K562 (cell line): ENCODE measurements around the gene POM121L12. TPM values are rescaled to one million over a fixed set of nuclear protein-coding genes. Genes with fewer than 3 reads are reported as not detected.

ENCODE experiments used
- ATAC-seq: fragments of 200-7000 bp; cut with Tn5 transposase; 3 replicates; pipeline ENCODE4 v1.9.1; 2020; ENCODE audit warnings: moderate library complexity
- BruUV-seq: library from RNA; stranded (reverse); fragments of 400-500 nt; replicated peaks from 2 replicates; lab custom pipeline; 2021; lab: Mats Ljungman, UMichigan
- CTCF ChIA-PET: fragments of 300-600 bp; formaldehyde crosslinking; extraction: SDS; loops from one replicate; lab custom pipeline; 2021; ENCODE audit warnings: low intra/inter-chr PET ratio; lab: Yijun Ruan, JAX
- POLR2A ChIA-PET: fragments of 300-600, 350-650 bp; sonication (Branson Sonifier 250); formaldehyde crosslinking; extraction: SDS; loops from one replicate; lab custom pipeline; 2021; ENCODE audit warnings: antibody characterized with exemption, inconsistent platforms; lab: Yijun Ruan, JAX
- DNase-seq, 4 experiments: peaks; one replicate each; pipeline versions ENCODE4 v3.0.0 to v3.0.0-alpha.2; 2011 to 2018; ENCODE audit warnings: low spot score in 3 of 4, mixed read lengths in 3 of 4; ENCODE audit errors: extremely low read depth in 1 of 4
- FAIRE-seq: peaks from 2 replicates; lab custom pipeline; 2011; peaks lifted over from hg19 to GRCh38; lab: Jason Lieb, UNC
- H2AFZ ChIP-seq: 2 replicates; pipeline ENCODE4 v1.6.0; 2011; ENCODE audit warnings: low read depth, low read length, control low read depth, inconsistent platforms
- H3K27ac ChIP-seq: fragments of 200-600 bp; 3 replicates; pipeline ENCODE4 v1.8.0; 2011; ENCODE audit warnings: low read depth, mild to moderate bottlenecking, control low read depth, inconsistent platforms, low read length, moderate library complexity, mixed read lengths; ENCODE audit errors: extremely low read depth
- H3K27me3 ChIP-seq, 2 experiments: fragments of 300-600 bp in 1 of 2; 2 replicates in 1 of 2; 3 replicates in 1 of 2; pipeline versions ENCODE4 v1.6.0 to v1.8.0; 2011; ENCODE audit warnings: inconsistent platforms in 2 of 2, low read length in 2 of 2, mild to moderate bottlenecking in 1 of 2, mixed read lengths in 1 of 2, moderate library complexity in 1 of 2; ENCODE audit not compliant: control insufficient read depth in 2 of 2, insufficient read depth in 2 of 2
- H3K36me3 ChIP-seq: fragments of 300-600 bp; 3 replicates; pipeline ENCODE4 v1.8.0; 2011; ENCODE audit warnings: mild to moderate bottlenecking, low read length, inconsistent platforms; ENCODE audit not compliant: control insufficient read depth, insufficient read depth
- H3K4me1 ChIP-seq, 2 experiments: fragments of 200-600 bp in 1 of 2; replicated peaks in 1 of 2; 2 replicates in 1 of 2; 3 replicates in 1 of 2; pipeline versions ENCODE4 v1.5.1 to v1.8.0; 2011; ENCODE audit warnings: inconsistent platforms in 2 of 2, low read length in 2 of 2, mild to moderate bottlenecking in 1 of 2, mixed read lengths in 1 of 2, moderate library complexity in 1 of 2; ENCODE audit not compliant: control insufficient read depth in 2 of 2, insufficient read depth in 2 of 2
- H3K4me2 ChIP-seq: 2 replicates; pipeline ENCODE4 v1.6.1; 2011; ENCODE audit warnings: low read length, control low read depth, inconsistent platforms, mixed read lengths; ENCODE audit not compliant: insufficient read depth
- H3K4me3 ChIP-seq: fragments of 200-600 bp; sonication (generic), shearing (Covaris generic); 2 replicates; pipeline ENCODE4 v1.5.1; 2016; ENCODE audit warnings: control low read depth, inconsistent platforms
- H3K79me2 ChIP-seq: fragments of 200-600 bp; 3 replicates; pipeline ENCODE4 v1.8.0; 2011; ENCODE audit warnings: low read length, inconsistent platforms; ENCODE audit not compliant: control insufficient read depth, insufficient read depth
- H3K9ac ChIP-seq, 2 experiments: 2 replicates each; pipeline versions ENCODE4 v1.6.0 to v1.6.1; 2011; ENCODE audit warnings: low read depth in 2 of 2, low read length in 2 of 2, control low read depth in 1 of 2, inconsistent platforms in 1 of 2, mild to moderate bottlenecking in 1 of 2, mixed read lengths in 1 of 2; ENCODE audit not compliant: insufficient read depth in 1 of 2
- H3K9me1 ChIP-seq: one replicate; pipeline ENCODE4 v1.6.0; 2011; ENCODE audit warnings: inconsistent platforms, mild to moderate bottlenecking, low read length, moderate library complexity; ENCODE audit not compliant: control insufficient read depth, insufficient read depth
- H3K9me3 ChIP-seq: replicated peaks from 2 replicates; pipeline ENCODE4 v1.5.1; 2011; ENCODE audit warnings: low read depth, low read length, inconsistent platforms; ENCODE audit not compliant: control insufficient read depth, insufficient read depth
- H4K20me1 ChIP-seq: replicated peaks from 2 replicates; pipeline ENCODE4 v1.6.1; 2011; ENCODE audit warnings: low read length, inconsistent platforms, mixed read lengths; ENCODE audit not compliant: control insufficient read depth, insufficient read depth
- CBFA2T3 ChIP-seq: fragments of 450-650 bp; IDR thresholded peaks from 2 replicates; pipeline ENCODE4 v1.6.1; 2017
- GATA2 ChIP-seq: sonication (generic); formaldehyde crosslinking; IDR thresholded peaks from 2 replicates; pipeline ENCODE4 v1.4.0; 2020; ENCODE audit warnings: mild to moderate bottlenecking, missing genetic modification reagents
- HMG20A ChIP-seq: fragments of 450-650 bp; formaldehyde crosslinking; conservative IDR thresholded peaks from 2 replicates; pipeline ENCODE4 v1.4.0; 2020; ENCODE audit warnings: mild to moderate bottlenecking, mixed read lengths
- HNRNPH1 ChIP-seq: fragments of 200-400 bp; formaldehyde crosslinking; optimal IDR thresholded peaks from 2 replicates; pipeline ENCODE3; 2017; ENCODE audit warnings: low read depth, mild to moderate bottlenecking, low read length, moderate library complexity
- HNRNPUL1 ChIP-seq: fragments of 200-400 bp; formaldehyde crosslinking; IDR thresholded peaks from 2 replicates; pipeline ENCODE4 v1.6.1; 2017; ENCODE audit warnings: low read length
- MAX ChIP-seq: sonication (generic); formaldehyde crosslinking; IDR thresholded peaks from 2 replicates; pipeline ENCODE4 v1.9.0; 2022; ENCODE audit warnings: mild to moderate bottlenecking, missing genetic modification reagents
- MBD1 ChIP-seq: fragments of 250-450 bp; sonication (Bioruptor Pico); IDR thresholded peaks from 2 replicates; pipeline ENCODE4 v1.8.0; 2022; ENCODE audit warnings: inconsistent platforms
- PHF8 ChIP-seq: fragments of 200-600 bp; sonication (generic); IDR thresholded peaks from 2 replicates; pipeline ENCODE4 v1.6.1; 2012; ENCODE audit warnings: mixed run types, mild to moderate bottlenecking, inconsistent platforms, low read length, moderate library complexity, borderline replicate concordance
- TAF1 ChIP-seq: IDR thresholded peaks from 2 replicates; pipeline ENCODE4 v1.6.1; 2011; ENCODE audit warnings: mild to moderate bottlenecking, low read length, moderate library complexity; ENCODE audit not compliant: insufficient read depth, control insufficient read depth, severe bottlenecking; ENCODE audit errors: extremely low read depth
- TEAD4 ChIP-seq, 2 experiments: sonication (generic) in 1 of 2; formaldehyde crosslinking in 1 of 2; IDR thresholded peaks; 2 replicates each; pipeline versions ENCODE4 v1.6.1 to v1.8.0; 2012 to 2022; ENCODE audit warnings: borderline replicate concordance in 1 of 2, inconsistent platforms in 1 of 2, low read length in 1 of 2, mild to moderate bottlenecking in 1 of 2, missing genetic modification reagents in 1 of 2
- TSC22D4 ChIP-seq: fragments of 450-650 bp; IDR thresholded peaks from 2 replicates; pipeline ENCODE4 v1.6.1; 2016; ENCODE audit warnings: missing genetic modification characterization, missing biosample characterization, control low read depth
- ZBTB17 ChIP-seq: fragments of 450-650 bp; formaldehyde crosslinking; IDR thresholded peaks from 2 replicates; pipeline ENCODE4 v1.4.0; 2020; ENCODE audit warnings: mild to moderate bottlenecking
- ZNF217 ChIP-seq: sonication (generic); formaldehyde crosslinking; IDR thresholded peaks from 2 replicates; pipeline ENCODE4 v1.8.0; 2022; ENCODE audit warnings: mild to moderate bottlenecking, missing genetic modification reagents
- ZNF780A ChIP-seq: fragments of 250-450 bp; sonication (Bioruptor Pico); IDR thresholded peaks from 2 replicates; pipeline ENCODE4 v1.5.0; 2021; ENCODE audit warnings: mild to moderate bottlenecking
- in situ Hi-C: fragments of 300-500 bp; cut with MboI; formaldehyde crosslinking; loops from 4 replicates; pipeline ENCODE4 v1.15.0; 2018; ENCODE audit warnings: inconsistent platforms, mixed read lengths
- intact Hi-C: fragments of 100-400 bp; cut with micrococcal nuclease; formaldehyde crosslinking; loops from 2 replicates; pipeline ENCODE4 v1.14.2; 2022
- polyA plus RNA-seq, 8 experiments: library from polyadenylated mRNA; depleted of rRNA in 4 of 8; stranded (reverse) in 5 of 8; unstranded in 3 of 8; fragments of >200 nt; fragmentation: Nextera tagmentation in 2 of 8; fragmentation: Illumina TruSeq in 1 of 8; extraction: Ambion mirVana in 2 of 8; extraction: Trizol in 1 of 8; gene quantifications; 2 replicates each; pipeline versions ENCODE4 v1.2.1 to v1.2.3, GENCODE V29; 2011 to 2014; ENCODE audit warnings: inconsistent platforms in 1 of 8, missing spikeins in 1 of 8
- total RNA-seq, 7 experiments: library from RNA; depleted of rRNA in 6 of 7; stranded (reverse); fragments of >200 nt in 6 of 7; fragmentation: Illumina TruSeq in 2 of 7; extraction: Trizol in 2 of 7; gene quantifications; 2 replicates each; pipeline versions ENCODE4 v1.2.1 to v1.2.3, GENCODE V29; 2011 to 2021; ENCODE audit warnings: low replicate concordance in 1 of 7

The POM121L12 gene
- total and polyA plus RNA-seq, 9 of the 15 experiments (the other 6 are each of a cell fraction or from before 2014, with no cell fraction given): not detected

GRCh38 chr7:53062796-53063195 is 27.4 kb downstream of the POM121L12 start:
- ChIA-PET POLR2A (no interaction called here), CTCF (no interaction called here)
- H3K79me2 ChIP-seq: no peaks in the 10 kb centered on the region
- no peak overlapping the region for H3K27ac ChIP-seq
- no peak overlapping the region for H3K9ac ChIP-seq
- no peaks in the 10 kb centered on the region for H4K20me1 ChIP-seq
- H3K9me3 ChIP-seq: no peaks in the 10 kb centered on the region
- in situ Hi-C loops: no loop called here
- H3K36me3 ChIP-seq: no peaks in the 10 kb centered on the region
- no peak for DNase-seq
- no peak for ATAC-seq
- H3K4me3 ChIP-seq: no peak overlapping the region
- TF ChIP-seq HMG20A (CRISPR knock-in tag) (no peak), CBFA2T3 (no peak), ZNF780A (no peak), ZBTB17 (CRISPR knock-in tag) (no peak), HNRNPUL1 (no peak), TSC22D4 (tag) (no peak), MAX (CRISPR knock-in tag) (no peak), GATA2 (CRISPR knock-in tag) (no peak), MBD1 (no peak), ZNF217 (CRISPR knock-in tag) (no peak), TEAD4 (IDR thresholded peaks at IDR 0.05; ENCODE audit: low read length) (no peak), TEAD4 (CRISPR knock-in tag; IDR thresholded peaks at IDR 0.05; ENCODE audit: borderline replicate concordance) (no peak), PHF8 (no peak), TAF1 (no peak), HNRNPH1 (no peak)
- intact Hi-C loops: no loop called here
- no peak for FAIRE-seq
- H3K27me3 ChIP-seq: no peaks in the 10 kb centered on the region
- no peak overlapping the region for H3K4me2 ChIP-seq
- no peak overlapping the region for H2AFZ ChIP-seq
- BruUV-seq: no TSS peak
- H3K9me1 ChIP-seq: no peaks in the 10 kb centered on the region
- H3K4me1 ChIP-seq: no peaks in the 10 kb centered on the region
